HepG2 (cell line): ENCODE data around the gene RRAS. TPM values are rescaled to one million over a fixed set of nuclear protein-coding genes. Genes with fewer than 3 reads are reported as not detected.

Experiments
- ATF7-NPFF ChIP-seq: sonication (generic); formaldehyde crosslinking; IDR thresholded peaks from 2 replicates; pipeline ENCODE4 v1.8.1; 2023; ENCODE audit warnings: mild to moderate bottlenecking, low read depth, missing genetic modification reagents, moderate library complexity
- E2F2 ChIP-seq: sonication (generic); formaldehyde crosslinking; IDR thresholded peaks from 2 replicates; pipeline ENCODE4 v1.4.0; 2020; ENCODE audit warnings: missing genetic modification reagents, borderline replicate concordance
- ELF1 ChIP-seq: sonication (generic); formaldehyde crosslinking; IDR thresholded peaks from 2 replicates; pipeline ENCODE4 v1.4.0; 2020; ENCODE audit warnings: missing genetic modification reagents
- HES4 ChIP-seq: sonication (generic); formaldehyde crosslinking; IDR thresholded peaks from 2 replicates; pipeline ENCODE4 v1.9.0; 2021; ENCODE audit warnings: mild to moderate bottlenecking, missing genetic modification reagents, borderline replicate concordance
- HMGXB3 ChIP-seq: sonication (generic); formaldehyde crosslinking; IDR thresholded peaks from 2 replicates; pipeline ENCODE4 v1.4.0; 2020; ENCODE audit warnings: missing genetic modification reagents, borderline replicate concordance
- LCORL ChIP-seq, 2 experiments: fragments of 450-650 bp in 1 of 2; sonication (generic) in 1 of 2; formaldehyde crosslinking in 1 of 2; IDR thresholded peaks; 2 replicates each; pipeline versions ENCODE4 v1.5.0 to v1.6.1; 2017 to 2020; ENCODE audit warnings: antibody characterized with exemption in 1 of 2, missing genetic modification reagents in 1 of 2
- MLLT10 ChIP-seq: sonication (generic); formaldehyde crosslinking; IDR thresholded peaks from 2 replicates; pipeline ENCODE4 v1.4.0; 2020; ENCODE audit warnings: missing genetic modification reagents
- NCOA1 ChIP-seq: sonication (generic); formaldehyde crosslinking; IDR thresholded peaks from 2 replicates; pipeline ENCODE4 v1.9.0; 2021; ENCODE audit warnings: missing genetic modification reagents
- PRDM10 ChIP-seq: sonication (generic); formaldehyde crosslinking; IDR thresholded peaks from 2 replicates; pipeline ENCODE4 v1.4.0; 2020; ENCODE audit warnings: low read depth, missing genetic modification reagents
- SOX5 ChIP-seq: IDR thresholded peaks from 2 replicates; pipeline ENCODE4 v1.6.1; 2016; ENCODE audit warnings: borderline replicate concordance
- SRSF1 ChIP-seq: fragments of 200-400 bp; formaldehyde crosslinking; optimal IDR thresholded peaks from 2 replicates; pipeline ENCODE3; 2017; ENCODE audit warnings: mild to moderate bottlenecking, low read depth, low read length, moderate library complexity
- TCF12 ChIP-seq, 2 experiments: fragments of 450-650 bp in 1 of 2; sonication (generic) in 1 of 2; formaldehyde crosslinking in 1 of 2; IDR thresholded peaks; 2 replicates each; pipeline versions ENCODE4 v1.6.1 to v1.8.0; 2017 to 2022; ENCODE audit warnings: antibody characterized with exemption in 1 of 2, mild to moderate bottlenecking in 1 of 2, missing genetic modification reagents in 1 of 2, moderate library complexity in 1 of 2
- ZNF335 ChIP-seq: sonication (generic); formaldehyde crosslinking; IDR thresholded peaks from 2 replicates; pipeline ENCODE4 v1.4.0; 2020; ENCODE audit warnings: missing genetic modification reagents
- ZNF552 ChIP-seq: sonication (generic); formaldehyde crosslinking; IDR thresholded peaks from 2 replicates; pipeline ENCODE4 v1.9.0; 2022; ENCODE audit warnings: missing genetic modification reagents, mild to moderate bottlenecking, borderline replicate concordance
- ZSCAN22 ChIP-seq: sonication (generic); formaldehyde crosslinking; IDR thresholded peaks from 2 replicates; pipeline ENCODE4 v1.4.0; 2020; ENCODE audit warnings: mild to moderate bottlenecking, missing genetic modification reagents
- polyA plus RNA-seq, 8 experiments: library from polyadenylated mRNA; depleted of rRNA in 3 of 8; stranded (reverse) in 7 of 8; unstranded in 1 of 8; fragments of >200 nt; fragmentation: Illumina TruSeq in 4 of 8; extraction: Trizol in 4 of 8; gene quantifications; 2 replicates each; pipeline versions ENCODE4 v1.2.1 to v1.2.3, GENCODE V29; 2011 to 2016; ENCODE audit warnings: low read depth in 4 of 8, missing spikeins in 1 of 8, mixed read lengths in 1 of 8; ENCODE audit not compliant: insufficient read depth in 1 of 8
- total RNA-seq, 5 experiments: library from RNA; depleted of rRNA; stranded (reverse); fragments of >200 nt; fragmentation: Illumina TruSeq; extraction: Trizol; gene quantifications; 2 replicates each; pipeline ENCODE4 v1.2.3, GENCODE V29; 2016; ENCODE audit warnings: low read depth in 1 of 5
- TF ChIP-seq, protein P1 (sequence below): sonication (generic); formaldehyde crosslinking; IDR thresholded peaks from 2 replicates; pipeline ENCODE4 v1.5.1; 2020; ENCODE audit warnings: mild to moderate bottlenecking, moderate library complexity, missing genetic modification reagents
- TF ChIP-seq, protein P2 (sequence below): IDR thresholded peaks from 2 replicates; pipeline ENCODE4 v1.6.1; 2016; ENCODE audit warnings: mild to moderate bottlenecking, missing biosample characterization, missing genetic modification reagents

RRAS gene
- total and polyA plus RNA-seq, 2 of the 13 experiments (the other 11 are each of a cell fraction or from before 2014, with no cell fraction given): 1.5 to 12.0 TPM

DNA sequence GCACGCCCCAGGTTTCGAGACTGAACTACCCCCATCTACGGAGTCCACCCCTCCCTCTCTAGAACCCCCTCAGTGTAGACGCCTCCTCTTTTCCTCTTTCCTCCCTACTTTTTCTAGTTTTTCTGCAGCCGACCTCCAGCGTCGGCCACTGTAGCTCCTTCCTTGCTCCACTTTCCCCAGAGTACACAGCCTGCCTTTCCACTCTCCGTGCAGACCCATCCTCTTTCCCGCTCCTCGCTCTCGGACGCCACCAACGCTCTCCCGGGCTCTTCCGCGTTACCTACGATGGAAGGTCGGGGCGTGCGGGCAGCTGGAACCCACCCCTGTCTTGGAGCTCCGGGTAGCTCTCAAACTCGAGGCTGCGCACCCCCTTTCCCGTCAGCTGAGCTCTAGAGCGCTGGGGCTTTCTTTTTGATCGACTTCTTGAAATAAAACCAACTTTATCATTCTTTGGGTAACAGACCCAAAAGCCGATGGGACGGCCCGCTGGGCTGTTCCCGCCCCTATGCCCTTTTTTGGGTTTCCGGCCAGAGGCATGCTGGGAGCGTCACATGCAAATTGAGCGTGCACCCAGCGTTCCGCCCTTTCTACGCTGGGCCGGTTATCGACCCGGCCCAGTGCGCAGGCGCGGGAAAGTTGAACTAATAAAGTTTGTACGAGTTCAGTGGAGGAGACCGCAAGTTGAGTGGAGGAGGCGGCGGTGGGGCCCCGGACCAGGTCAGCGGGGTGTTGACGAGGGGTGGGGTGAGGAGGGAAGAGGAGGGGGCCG is 25.6 kb upstream of the RRAS start, which contains the start of the genes BCL2L12 and IRF3 (continued):
- TF ChIP-seq HMGXB3: no peak
- no peak for TF ChIP-seq ZNF335 (CRISPR knock-in tag)
- TF ChIP-seq TCF12 (IDR thresholded peaks at IDR 0.05): no peak
- TF ChIP-seq TCF12 (CRISPR knock-in tag; IDR thresholded peaks at IDR 0.05): no peak
- peak; percentile 86 for TF ChIP-seq PRDM10 (CRISPR knock-in tag)
- TF ChIP-seq ZSCAN22 (CRISPR knock-in tag): no peak
- no peak for TF ChIP-seq ATF7-NPFF
- no peak for TF ChIP-seq LCORL (IDR thresholded peaks at IDR 0.05)
- 0 out of 2 replicates have a peak, but pooled peaks have one; percentile 67 for TF ChIP-seq LCORL (CRISPR knock-in tag; IDR thresholded peaks at IDR 0.05)
- TF ChIP-seq NCOA1 (CRISPR knock-in tag): no peak
- TF ChIP-seq ELF1 (CRISPR knock-in tag): peak; percentile 86
- no peak for TF ChIP-seq MLLT10 (CRISPR knock-in tag)
- peak; percentile 54 for TF ChIP-seq SRSF1
- 0 out of 2 replicates have a peak, but pooled peaks have one; percentile 37 for TF ChIP-seq HES4 (CRISPR knock-in tag)
- TF ChIP-seq, protein P1, sequence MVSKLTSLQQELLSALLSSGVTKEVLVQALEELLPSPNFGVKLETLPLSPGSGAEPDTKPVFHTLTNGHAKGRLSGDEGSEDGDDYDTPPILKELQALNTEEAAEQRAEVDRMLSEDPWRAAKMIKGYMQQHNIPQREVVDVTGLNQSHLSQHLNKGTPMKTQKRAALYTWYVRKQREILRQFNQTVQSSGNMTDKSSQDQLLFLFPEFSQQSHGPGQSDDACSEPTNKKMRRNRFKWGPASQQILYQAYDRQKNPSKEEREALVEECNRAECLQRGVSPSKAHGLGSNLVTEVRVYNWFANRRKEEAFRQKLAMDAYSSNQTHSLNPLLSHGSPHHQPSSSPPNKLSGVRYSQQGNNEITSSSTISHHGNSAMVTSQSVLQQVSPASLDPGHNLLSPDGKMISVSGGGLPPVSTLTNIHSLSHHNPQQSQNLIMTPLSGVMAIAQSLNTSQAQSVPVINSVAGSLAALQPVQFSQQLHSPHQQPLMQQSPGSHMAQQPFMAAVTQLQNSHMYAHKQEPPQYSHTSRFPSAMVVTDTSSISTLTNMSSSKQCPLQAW (CRISPR knock-in tag): no peak
- no peak for TF ChIP-seq SOX5 (CRISPR knock-in tag)
- TF ChIP-seq ZNF552 (CRISPR knock-in tag): no peak
- TF ChIP-seq E2F2 (CRISPR knock-in tag): no peak
- TF ChIP-seq, protein P2, sequence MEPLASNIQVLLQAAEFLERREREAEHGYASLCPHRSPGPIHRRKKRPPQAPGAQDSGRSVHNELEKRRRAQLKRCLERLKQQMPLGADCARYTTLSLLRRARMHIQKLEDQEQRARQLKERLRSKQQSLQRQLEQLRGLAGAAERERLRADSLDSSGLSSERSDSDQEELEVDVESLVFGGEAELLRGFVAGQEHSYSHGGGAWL (CRISPR knock-in tag): no peak
